ENCODE results near the gene TNIK. TPM values are rescaled to one million over a fixed set of nuclear protein-coding genes. Genes with fewer than 3 reads are reported as not detected.

The TNIK gene
- total and polyA plus RNA-seq, 10 of the 15 experiments (the other 5 are each of a cell fraction or from before 2014, with no cell fraction given) = 13.9 to 74.3 (median 48.2) TPM

- TF ChIP-seq BCLAF1 (IDR thresholded peaks at IDR 0.05) = no peak
- TF ChIP-seq MYB (IDR thresholded peaks at IDR 0.05; ENCODE audit: borderline replicate concordance, low read depth, low read length) = no peak
- no peak for TF ChIP-seq BCL3 (IDR thresholded peaks at IDR 0.05; ENCODE audit: borderline replicate concordance, insufficient read depth, low read depth, low read length, poor library complexity, severe bottlenecking)
- no peak for TF ChIP-seq NR2C2 (IDR thresholded peaks at IDR 0.05; ENCODE audit: borderline replicate concordance, control insufficient read depth, insufficient read length, low read depth)
- TF ChIP-seq USF2 (IDR thresholded peaks at IDR 0.05; ENCODE audit: borderline replicate concordance, low read depth, low read length) = no peak
- TF ChIP-seq LARP7 (IDR thresholded peaks at IDR 0.05) = no peak
- no peak for TF ChIP-seq DPF2 (IDR thresholded peaks at IDR 0.05)
- TF ChIP-seq TCF3 (IDR thresholded peaks at IDR 0.05; ENCODE audit: borderline replicate concordance, insufficient read depth, low read depth, low read length) = no peak
- TF ChIP-seq POLR2A (IDR thresholded peaks at IDR 0.05; ENCODE audit: low read depth, low read length) = no peak
Measured at GRCh38 chr3:171379281-171379680, 80.9 kb downstream of the TNIK start (continued).

Data from GM12878 (cell line).